ACHN (cell line): Measurements from ENCODE around the gene PVR.
A peak's percentile ranks its signal among the peaks of the same experiment; 100 is the strongest.
"Not testable (repeated sequence)": the region's sequence is repeated elsewhere in the genome, so short reads cannot be mapped to it uniquely, and the experiment has no call there.

ENCODE experiments used
- DNase-seq: peaks from one replicate; pipeline ENCODE4 v3.0.0-alpha.2; 2015
- in situ Hi-C: cut with HindIII; loops from 2 replicates; pipeline ENCODE4 v1.10.0; 2017; ENCODE audit warnings: low sequenced_read_pairs, low pct_ligation_motif_present, low pct_unique_long_range_greater_than_20kb

The PVR gene, protein sequence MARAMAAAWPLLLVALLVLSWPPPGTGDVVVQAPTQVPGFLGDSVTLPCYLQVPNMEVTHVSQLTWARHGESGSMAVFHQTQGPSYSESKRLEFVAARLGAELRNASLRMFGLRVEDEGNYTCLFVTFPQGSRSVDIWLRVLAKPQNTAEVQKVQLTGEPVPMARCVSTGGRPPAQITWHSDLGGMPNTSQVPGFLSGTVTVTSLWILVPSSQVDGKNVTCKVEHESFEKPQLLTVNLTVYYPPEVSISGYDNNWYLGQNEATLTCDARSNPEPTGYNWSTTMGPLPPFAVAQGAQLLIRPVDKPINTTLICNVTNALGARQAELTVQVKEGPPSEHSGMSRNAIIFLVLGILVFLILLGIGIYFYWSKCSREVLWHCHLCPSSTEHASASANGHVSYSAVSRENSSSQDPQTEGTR

DNA sequence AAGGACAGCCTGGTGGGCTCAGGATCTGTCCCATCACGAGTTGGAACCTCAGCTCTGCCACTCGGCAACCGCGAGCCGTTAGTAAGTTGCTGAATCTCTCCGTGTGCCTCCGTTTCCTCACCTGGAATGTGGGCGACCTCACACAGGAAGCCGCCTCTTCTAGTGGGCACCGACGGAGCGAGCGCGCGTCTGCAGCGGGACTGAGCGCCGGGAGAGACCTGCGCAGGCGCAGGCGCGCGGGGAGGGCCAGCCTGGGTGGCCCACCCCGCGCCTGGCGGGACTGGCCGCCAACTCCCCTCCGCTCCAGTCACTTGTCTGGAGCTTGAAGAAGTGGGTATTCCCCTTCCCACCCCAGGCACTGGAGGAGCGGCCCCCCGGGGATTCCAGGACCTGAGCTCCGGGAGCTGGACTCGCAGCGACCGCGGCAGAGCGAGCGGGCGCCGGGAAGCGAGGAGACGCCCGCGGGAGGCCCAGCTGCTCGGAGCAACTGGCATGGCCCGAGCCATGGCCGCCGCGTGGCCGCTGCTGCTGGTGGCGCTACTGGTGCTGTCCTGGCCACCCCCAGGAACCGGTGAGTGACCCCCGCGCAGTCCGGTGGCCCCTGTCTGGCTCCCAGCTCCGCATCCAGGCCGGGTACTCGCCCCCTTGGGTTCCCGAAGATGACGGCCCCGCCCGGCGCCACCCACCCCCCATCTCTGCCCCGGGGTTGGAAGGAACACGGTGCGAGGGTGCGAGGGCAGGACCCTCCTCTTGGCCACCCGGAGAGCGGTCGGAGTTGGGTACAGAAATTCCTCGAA lies at the start of gene PVR:
PVR (plus strand) TSS at position 306 of the 797 bp plus-strand sequence; CDS start at position 493, 187 bp downstream.
- peak; percentile 81 for DNase-seq
- in situ Hi-C loops, result no loop called here

DNA sequence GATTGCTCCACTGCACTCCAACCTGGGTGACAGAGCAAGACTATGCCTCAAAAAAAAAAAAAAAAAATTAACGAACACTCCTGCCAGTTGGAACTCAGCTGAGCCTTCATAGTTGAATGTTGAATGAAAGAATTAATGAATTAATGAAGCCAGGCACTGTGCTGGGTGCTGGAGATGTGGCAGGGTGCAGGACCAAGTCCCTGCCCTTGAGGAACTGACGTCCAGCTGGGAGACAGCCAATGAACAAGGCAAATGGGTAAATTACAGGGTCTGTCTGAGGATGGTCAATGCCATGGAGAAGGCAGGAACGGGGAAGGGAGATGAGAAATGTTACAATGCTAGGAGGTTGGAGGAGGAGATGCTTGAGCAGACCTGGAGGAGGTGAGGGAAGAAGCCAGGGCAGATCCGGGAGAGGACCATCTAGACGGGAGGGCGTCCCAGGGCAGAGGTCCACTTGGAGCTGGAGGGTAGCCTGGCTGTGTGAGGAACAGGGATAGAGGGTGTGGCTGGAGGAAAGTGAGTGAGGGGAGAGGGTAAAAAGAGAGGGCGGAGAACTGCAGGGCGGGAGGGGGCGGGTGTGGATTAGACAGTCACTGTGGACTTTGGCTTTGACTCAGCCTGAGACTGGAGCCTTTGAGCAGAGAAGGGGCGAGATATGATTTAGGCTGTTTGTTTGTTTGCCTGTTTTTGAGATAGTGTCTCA lies 47.1 kb upstream of the PVR start:
- in situ Hi-C loops, result no loop called here

DNA sequence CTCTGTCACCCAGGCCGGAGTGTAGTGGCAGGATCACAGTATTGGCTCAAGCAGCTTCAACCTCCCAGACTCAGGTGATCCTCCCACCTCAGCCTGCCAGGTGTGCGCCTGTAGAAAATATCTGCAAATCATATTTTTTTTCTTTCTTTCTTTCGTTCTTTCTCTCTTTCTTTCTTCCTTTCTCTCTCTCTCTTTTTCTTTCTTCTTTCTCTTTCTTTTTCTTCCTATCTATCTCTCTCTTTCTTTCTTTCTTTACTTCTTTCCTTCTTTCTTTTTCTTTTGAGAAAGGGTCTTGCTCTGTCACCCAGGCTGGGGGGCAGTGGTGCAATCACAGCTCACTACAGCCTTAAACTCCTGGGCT lies 46.6 kb upstream of the PVR start:
- no peak for DNase-seq
- in situ Hi-C loops, result no loop called here

More for the DNA sequence above, 47.1 kb upstream of the PVR start:
- DNase-seq, result no peak

DNA sequence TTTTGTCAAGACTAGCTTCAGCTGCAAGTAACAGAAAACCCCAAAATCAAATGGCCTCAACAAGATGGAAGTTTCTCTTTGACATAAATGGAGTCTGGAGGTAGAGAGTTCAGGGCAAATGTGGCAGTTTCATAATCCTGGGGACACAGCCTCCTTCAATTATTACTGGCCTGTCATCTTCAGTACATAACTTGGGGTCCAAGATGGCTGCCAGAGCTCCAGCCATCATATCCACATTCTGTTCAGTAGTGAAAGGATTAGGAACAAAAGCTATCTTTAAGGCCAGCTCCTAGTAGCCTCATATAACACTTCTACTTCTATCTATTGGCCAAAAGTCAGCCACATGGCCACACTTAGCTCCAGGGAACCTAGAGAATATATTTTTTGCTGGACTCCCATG lies 45.4 kb upstream of the PVR start:
- in situ Hi-C loops, result no loop called here
- no peak for DNase-seq

DNA sequence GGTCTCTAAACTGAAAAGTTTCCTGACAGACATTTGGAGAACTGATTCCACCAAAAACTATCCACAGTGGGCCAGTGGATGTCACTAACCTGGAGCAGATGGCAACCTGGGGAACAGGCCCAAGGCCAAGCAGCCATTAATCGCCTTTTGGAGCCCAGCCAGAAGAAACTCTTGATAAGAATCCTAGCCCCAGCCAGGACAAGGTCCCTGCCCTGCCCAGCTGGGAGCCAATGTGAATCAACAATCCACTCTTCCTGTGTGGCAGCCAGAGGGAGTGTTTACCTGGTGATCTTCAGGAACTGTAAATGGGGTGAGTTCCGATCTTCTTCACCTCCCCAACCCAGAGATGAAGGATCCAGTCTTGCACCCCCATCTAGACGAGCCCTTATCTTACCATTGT lies 44.8 kb upstream of the PVR start:
- in situ Hi-C loops, result no loop called here
- no peak for DNase-seq

DNA sequence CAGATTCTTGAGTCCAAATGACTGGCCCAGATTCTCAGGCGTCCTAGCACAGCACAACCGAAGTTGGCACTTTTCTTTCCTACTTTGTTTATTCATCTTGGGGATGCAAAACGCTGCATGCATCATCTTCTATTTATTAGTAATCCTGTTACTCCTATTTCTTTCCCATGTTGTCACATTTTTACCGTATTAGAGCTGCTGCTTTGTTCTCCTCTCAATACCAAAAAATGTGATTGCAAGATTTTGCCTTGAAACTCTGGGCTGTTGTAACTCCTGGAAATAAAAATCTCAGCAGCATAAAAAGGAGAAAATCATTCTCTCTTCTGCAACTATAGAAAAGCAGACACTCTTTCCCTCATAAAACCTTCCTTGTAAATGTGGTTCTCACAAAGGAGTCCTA lies 43.2 kb upstream of the PVR start:
- in situ Hi-C loops, result no loop called here
- DNase-seq, result no peak

DNA sequence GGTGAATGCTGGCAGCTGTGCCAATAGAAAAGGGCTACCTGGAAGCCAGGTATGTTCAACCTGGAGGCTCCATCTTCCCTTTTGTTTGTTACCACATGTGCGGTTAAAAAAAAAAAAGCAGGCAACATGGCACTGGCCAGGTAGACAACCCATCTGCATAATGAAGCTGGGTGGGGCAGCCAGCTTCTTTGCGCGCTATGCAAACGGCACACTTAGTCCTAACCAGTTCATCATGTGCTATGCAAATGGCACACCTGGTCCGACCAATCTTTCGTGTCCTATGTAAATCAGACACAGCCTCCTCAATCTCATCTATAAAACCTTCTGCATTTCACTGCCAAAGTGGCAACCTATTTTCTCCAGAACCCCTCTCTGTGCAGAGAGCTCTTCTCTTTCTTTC lies 41.6 kb upstream of the PVR start:
- DNase-seq, result no peak

DNA sequence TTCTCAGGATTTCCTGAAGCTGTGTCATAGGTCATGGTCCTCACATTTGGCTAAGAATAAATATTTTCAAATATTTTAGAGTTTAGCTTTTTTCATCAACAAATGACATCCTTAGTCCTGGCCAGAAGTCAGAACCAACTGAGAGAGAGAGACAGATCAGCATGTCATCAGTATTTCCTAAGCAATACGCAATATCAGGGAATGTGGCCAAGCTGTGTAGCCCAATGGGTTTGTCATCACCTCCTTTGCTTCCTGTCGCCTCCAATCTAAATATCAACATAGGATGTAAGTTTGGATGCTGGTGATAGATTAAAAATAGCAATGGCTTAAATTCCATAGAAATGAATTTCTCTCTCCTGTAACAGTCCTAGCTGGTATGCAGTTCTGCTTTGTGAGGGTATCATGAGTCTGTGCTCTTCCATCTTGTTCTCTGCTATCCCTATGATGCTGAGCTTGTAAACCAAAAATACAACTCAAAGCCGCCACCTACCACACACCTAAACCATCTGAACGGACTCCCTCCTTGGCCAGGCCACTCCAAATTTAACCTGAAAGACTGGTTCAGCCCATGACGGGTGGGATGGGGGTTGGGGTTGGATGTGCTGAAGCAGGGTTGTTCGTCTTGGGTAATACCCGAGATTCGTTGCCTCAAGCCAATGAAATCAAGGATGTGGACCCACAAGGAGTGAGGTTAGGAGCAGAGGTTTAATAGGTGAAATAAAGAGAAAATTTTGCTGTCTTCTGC lies 40.3 kb upstream of the PVR start:
- in situ Hi-C loops, result no loop called here
- no peak for DNase-seq

More for the DNA sequence above, 41.6 kb upstream of the PVR start:
- in situ Hi-C loops, result no loop called here

DNA sequence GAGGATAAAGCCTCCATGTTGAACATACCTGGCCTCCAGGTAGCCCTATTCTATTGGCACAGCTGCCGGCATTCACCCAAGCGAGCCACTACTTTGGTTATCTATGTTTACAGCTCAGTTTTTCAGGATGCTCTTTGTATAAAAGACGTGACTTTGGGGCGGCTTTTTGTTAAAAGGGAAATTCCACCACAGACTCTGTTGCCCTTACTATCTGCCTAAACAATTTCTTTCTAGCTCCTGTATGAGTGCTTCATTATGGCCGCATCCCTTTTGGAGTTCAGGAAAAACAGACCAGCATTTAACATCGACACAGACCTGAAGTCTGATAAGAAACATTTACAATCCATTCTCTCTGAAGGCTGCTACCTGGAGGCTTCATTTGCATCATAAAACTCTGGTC lies 39.5 kb upstream of the PVR start:
- in situ Hi-C loops, result no loop called here
- no peak for DNase-seq

DNA sequence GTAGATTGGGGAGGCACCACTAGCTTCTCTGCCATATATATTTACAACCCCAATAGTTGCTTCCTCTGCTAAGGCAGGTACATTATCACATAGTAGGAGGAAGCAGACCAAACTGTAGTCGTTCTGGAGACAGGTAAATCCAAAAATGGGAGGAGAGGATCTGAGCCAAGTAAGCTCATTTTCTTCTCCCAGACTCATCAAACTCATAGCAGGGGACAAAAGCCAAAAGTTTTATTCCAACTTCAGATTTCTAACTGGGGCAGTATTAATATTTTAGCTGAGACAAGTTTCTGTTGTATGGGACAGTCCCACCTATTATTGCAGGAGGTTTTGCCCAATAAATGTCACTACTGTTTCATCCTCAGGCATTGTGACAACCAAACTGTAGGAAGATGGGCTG lies 38.2 kb upstream of the PVR start:
- in situ Hi-C loops, result no loop called here
- DNase-seq, result no peak

DNA sequence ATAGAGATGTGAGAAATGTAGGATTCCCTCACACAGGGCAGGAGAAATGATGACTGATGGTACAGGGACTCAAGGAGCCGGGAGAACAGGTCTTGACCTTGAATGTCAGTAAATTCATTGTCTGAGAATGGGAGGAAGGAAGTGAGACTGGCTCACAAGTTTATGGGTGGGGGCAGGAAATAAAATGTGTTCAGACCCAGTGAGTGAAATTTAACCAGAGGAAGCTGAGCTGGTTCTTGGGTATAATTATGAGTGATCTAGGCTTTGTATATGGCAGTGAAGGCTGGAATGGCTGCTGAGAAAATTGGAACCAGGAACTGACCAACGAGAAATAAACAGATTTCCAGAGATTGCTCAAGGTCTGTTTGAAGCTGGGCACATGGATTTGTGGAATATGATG lies 36.7 kb upstream of the PVR start:
- in situ Hi-C loops, result no loop called here

DNA sequence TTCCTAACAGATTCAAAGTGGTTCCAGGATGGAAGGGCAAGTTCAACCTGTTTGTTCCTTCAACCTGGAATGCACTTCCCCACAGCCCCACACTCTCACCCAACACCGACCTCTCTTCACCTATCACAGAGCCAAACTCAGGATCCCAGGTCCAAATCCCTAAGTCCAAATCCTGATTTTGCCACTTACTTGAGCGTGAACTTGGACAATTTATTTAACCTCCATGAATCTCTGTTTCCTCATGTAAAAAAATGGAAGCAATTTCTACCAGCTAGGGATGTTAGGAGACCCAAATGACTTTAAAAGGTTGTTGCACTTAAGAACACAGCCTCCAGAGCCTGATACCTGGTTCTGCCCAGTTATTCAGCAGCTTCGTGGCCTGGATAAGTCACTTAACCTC lies 35.8 kb upstream of the PVR start:
- in situ Hi-C loops, result no loop called here

More for the DNA sequence above, 36.7 kb upstream of the PVR start:
- no peak for DNase-seq

DNA sequence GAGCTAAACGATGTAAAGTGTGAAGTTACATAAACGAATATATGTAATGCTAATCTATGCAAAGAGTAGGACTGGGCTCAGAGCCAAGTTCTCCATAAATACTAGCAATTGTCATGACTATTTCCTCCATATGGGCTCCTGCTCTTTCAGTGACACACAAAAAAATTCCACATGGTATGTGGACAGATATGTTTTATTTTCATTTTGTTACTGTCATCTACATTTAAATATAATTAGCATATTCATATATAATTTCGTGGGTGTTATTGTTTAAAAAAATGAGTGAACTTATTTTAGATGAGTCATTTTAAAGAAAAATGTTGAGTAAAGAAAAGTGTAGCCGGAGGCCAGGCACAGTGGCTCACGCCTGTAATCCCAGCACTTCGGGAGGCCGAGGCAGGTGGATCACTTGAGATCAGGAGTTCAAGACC lies 35.3 kb upstream of the PVR start:
- in situ Hi-C loops, result no loop called here
- DNase-seq, result no peak

More for the DNA sequence above, 35.8 kb upstream of the PVR start:
- DNase-seq, result no peak

DNA sequence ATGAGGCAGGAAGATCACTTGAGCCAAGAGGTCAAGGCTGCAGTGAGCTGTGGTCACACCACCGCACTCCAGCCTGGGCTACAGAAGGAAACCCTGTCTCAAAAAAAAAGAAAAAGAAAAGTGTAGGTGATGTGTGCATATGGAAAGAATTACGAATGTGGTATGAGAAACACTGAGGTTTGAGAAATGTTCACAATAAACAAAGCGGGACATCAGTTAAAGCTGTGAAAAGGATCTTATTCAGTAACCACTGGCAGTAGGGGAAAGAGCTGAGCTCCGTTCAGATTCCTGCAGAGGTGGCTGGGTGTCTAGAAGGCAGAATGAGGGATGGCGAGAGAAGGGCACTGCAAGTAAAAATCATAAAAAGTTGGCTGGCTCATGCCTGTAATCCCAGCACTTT lies 34.5 kb upstream of the PVR start:
- in situ Hi-C loops, result no loop called here

DNA sequence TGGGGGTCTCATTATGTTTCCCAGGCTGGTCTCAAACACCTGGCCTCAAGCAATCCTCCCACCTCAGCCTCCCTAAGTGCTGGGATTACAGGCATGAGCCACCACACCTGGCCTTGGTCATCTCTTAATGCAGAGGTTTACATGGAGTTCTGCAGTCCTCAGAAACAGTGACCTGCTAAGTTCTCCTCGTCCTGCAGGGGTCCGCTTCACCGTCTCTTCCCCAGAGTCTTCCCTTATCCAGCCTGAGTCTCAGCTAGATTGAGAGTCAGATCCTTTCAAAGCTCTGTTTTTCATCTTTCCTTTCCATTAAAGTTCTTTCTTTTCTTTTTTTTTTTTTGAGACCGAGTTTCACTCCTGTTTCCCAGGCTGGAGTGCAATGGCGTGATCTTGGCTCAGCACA lies 33.2 kb upstream of the PVR start:
- in situ Hi-C loops, result not testable (repeated sequence)

More for the DNA sequence above, 34.5 kb upstream of the PVR start:
- no peak for DNase-seq

DNA sequence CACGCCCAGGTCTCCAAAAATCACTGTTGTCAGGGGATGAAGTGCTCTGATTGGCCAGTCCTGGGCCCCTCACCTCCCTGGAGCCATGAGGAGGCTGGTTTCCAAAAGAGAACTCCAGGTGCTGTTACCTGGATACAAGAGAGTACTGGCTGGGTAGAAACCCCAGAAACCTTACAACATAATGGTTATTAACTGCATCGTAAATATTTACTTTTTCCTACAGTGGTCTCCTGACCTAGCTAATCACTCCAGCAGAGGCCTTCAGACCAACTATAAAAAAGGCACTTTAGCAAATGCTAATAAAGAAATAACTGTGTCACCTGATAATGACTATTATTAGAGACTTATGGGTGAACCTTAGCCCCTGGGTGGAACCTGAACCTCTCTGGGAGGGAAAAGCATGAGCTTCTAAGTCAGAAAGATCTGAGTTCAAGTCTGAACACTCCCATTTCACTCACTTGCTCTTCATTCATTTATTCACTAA lies 31.9 kb upstream of the PVR start:
- in situ Hi-C loops, result no loop called here
- no peak for DNase-seq

More for the DNA sequence above, 33.2 kb upstream of the PVR start:
- DNase-seq, result peak; percentile 35

DNA sequence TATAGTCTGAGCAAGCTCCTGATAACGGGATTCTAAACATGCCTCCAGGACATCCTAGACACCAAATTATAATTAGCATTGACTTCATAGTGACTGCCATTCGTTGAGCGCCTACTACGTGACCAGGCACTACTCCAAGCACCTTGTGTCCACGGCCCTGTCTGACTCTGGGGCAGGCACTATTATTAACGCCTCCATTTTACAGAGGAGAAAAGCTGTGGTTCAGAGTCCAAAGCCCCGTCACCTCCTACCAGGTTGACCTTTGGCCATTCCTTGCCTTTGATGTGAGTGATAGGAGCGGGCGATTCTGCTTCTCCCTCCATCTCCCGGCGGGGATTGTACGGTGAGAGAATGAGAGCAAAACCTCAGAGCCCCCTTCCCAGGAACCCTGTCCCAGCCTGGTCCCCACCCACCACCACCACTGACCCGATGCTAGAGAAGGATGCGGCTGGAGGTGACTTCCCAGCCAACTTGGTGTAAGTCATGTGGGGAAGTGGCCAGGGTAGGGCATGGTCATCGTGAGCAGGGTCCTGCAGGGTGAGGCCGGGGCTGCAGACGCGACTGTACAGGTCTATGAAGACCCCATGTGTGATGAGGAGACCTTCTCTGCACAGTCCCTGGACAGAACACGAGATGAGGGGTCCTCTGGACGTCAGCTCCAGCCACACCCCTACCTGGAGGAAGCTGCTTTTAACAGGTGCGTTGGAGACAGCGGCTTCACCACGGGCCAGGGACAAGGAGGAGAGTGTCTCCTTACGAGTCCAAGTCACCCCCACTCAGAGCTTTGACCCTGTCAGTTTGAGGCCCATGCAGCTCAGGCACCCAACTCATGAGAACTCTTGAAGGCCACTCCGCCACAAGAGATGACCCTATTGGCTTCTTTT lies 30.2 kb upstream of the PVR start, which contains the start of gene IGSF23:
IGSF23 (plus strand) TSS at position 269 of the 884 bp plus-strand sequence; CDS start at position 352, 83 bp downstream.
- in situ Hi-C loops, result no loop called here
- no peak for DNase-seq
